HEK293T (cell line): ENCODE measurements around the gene CHST1.

Source experiments
- BHLHE40 ChIP-seq: fragments of 450-650 bp; IDR thresholded peaks from 2 replicates; pipeline ENCODE4 v1.6.1; 2016; ENCODE audit warnings: mild to moderate bottlenecking, moderate library complexity, borderline replicate concordance
- ELF4 ChIP-seq: fragments of 450-650 bp; IDR thresholded peaks from 2 replicates; pipeline ENCODE4 v1.6.1; 2017; ENCODE audit warnings: antibody characterized with exemption
- FOXA1 ChIP-seq: fragments of 450-650 bp; IDR thresholded peaks from 2 replicates; pipeline ENCODE4 v1.6.1; 2016; ENCODE audit warnings: mild to moderate bottlenecking
- FOXK2 ChIP-seq: fragments of 450-650 bp; IDR thresholded peaks from 2 replicates; pipeline ENCODE4 v1.6.1; 2016; ENCODE audit warnings: mild to moderate bottlenecking
- FOXM1 ChIP-seq: fragments of 450-650 bp; IDR thresholded peaks from 2 replicates; pipeline ENCODE4 v1.6.1; 2017; ENCODE audit warnings: mild to moderate bottlenecking, borderline replicate concordance
- HDGF ChIP-seq: fragments of 450-650 bp; IDR thresholded peaks from 2 replicates; pipeline ENCODE4 v1.6.1; 2017; ENCODE audit warnings: antibody characterized with exemption, borderline replicate concordance
- L3MBTL2 ChIP-seq: fragments of 450-650 bp; conservative IDR thresholded peaks from 2 replicates; pipeline ENCODE4 v1.6.1; 2016; ENCODE audit warnings: mild to moderate bottlenecking
- LEF1 ChIP-seq: fragments of 450-650 bp; IDR thresholded peaks from 2 replicates; pipeline ENCODE4 v1.6.1; 2017; ENCODE audit warnings: mild to moderate bottlenecking, borderline replicate concordance
- NFRKB ChIP-seq: fragments of 450-650 bp; IDR thresholded peaks from 2 replicates; pipeline ENCODE4 v1.6.1; 2016; ENCODE audit warnings: mild to moderate bottlenecking, moderate library complexity
- SP1 ChIP-seq: fragments of 450-650 bp; IDR thresholded peaks from 2 replicates; pipeline ENCODE4 v1.6.1; 2017
- SUZ12 ChIP-seq: fragments of 450-650 bp; IDR thresholded peaks from 2 replicates; pipeline ENCODE4 v1.6.1; 2016; ENCODE audit warnings: mild to moderate bottlenecking
- TARDBP ChIP-seq: fragments of 450-650 bp; IDR thresholded peaks from 2 replicates; pipeline ENCODE4 v1.6.1; 2016
- ZNF384 ChIP-seq: fragments of 450-650 bp; IDR thresholded peaks from 2 replicates; pipeline ENCODE4 v1.6.1; 2016
- TF ChIP-seq, protein P1 (sequence below): fragments of 450-650 bp; IDR thresholded peaks from 2 replicates; pipeline ENCODE4 v1.6.1; 2016

DNA sequence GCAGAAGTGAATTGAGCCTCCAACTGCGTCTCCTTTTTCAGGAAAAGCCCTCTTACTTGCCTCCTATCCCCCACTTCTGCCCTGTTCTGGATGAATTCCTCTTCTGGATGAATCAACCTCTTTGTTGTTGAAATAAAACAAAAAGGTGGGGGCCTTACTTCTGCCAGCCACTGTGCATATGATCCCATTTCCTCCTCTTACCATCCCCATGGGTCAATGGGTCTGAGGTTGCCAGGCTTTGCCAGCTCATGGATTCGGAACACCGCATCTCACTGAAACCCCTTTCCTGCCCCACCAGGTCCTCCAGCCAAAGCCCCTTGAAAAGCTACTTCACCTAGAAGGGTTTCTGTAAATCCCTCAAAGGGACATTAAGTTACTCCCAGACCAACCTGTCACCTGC is 3.7 kb upstream of the CHST1 start:
- TF ChIP-seq BHLHE40 (no peak), TARDBP (no peak), HDGF (no peak), SP1 (no peak), ELF4 (no peak), FOXK2 (no peak), ZNF384 (no peak), LEF1 (no peak), FOXM1 (no peak), SUZ12 (no peak), NFRKB (no peak), L3MBTL2 (no peak), FOXA1 (no peak)
- TF ChIP-seq, protein P1, sequence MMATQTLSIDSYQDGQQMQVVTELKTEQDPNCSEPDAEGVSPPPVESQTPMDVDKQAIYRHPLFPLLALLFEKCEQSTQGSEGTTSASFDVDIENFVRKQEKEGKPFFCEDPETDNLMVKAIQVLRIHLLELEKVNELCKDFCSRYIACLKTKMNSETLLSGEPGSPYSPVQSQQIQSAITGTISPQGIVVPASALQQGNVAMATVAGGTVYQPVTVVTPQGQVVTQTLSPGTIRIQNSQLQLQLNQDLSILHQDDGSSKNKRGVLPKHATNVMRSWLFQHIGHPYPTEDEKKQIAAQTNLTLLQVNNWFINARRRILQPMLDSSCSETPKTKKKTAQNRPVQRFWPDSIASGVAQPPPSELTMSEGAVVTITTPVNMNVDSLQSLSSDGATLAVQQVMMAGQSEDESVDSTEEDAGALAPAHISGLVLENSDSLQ = no peak
